ENCODE data around the gene NADK2. TPM values are rescaled to one million over a fixed set of nuclear protein-coding genes. Genes with fewer than 3 reads are reported as not detected.

Gene NADK2
- total RNA-seq, 1 donor from 2014 or later = 25.6 TPM

DNA sequence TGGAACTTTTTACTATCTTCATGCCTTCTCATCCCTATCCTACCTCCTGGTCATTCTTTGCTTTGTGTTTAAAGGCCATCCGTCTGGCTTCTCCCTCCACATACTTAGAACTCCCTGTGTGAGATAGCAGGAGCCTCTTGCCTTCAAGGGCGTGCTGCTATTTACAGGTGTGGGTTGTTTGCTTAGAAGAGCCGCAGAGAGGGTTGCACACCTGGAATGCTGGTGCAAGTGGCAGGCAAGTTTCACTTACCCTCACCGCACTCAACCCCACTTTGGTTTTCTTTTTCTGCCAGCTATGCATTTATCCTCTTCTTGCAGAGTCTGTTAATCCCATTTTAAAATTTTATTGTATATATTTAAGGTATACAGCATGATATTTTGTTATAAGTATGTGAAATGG, 77.3 kb downstream of the NADK2 start:
- DNase-seq (ENCODE audit: low read depth in 2 of 2) = no peak

- DNase-seq (ENCODE audit: low read depth in 2 of 2) = no peak
Observed at GRCh38 chr5:36162810-36163486, 78.8 kb downstream of the NADK2 start.

DNA sequence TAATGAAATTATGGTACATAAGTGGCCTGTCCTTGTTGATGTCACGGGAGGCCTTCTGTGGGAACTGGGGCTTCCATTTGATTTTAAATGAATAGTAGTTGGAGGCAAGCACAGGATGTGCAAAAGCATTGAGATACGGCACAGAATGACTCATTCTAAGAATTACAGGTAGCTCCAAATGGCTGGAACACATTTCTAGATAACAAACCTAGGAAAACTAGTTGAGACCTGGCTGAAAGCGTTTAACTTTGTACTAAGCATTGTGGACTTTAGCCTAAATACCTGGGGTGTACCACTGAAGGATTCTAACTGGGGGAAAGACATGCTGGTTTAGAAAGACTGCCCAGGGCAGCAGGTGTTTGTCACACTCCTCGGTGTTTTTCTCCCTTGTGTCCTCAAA, 80.4 kb downstream of the NADK2 start:
- no peak for DNase-seq (ENCODE audit: low read depth in 2 of 2)

- DNase-seq (ENCODE audit: low read depth in 2 of 2) = no peak
Observed at GRCh38 chr5:36160617-36161016, 81.1 kb downstream of the NADK2 start.

GRCh38 chr5:36158144-36158543, 83.6 kb downstream of the NADK2 start:
- DNase-seq (ENCODE audit: low read depth in 2 of 2) = peak; percentile 7 to 39

DNA sequence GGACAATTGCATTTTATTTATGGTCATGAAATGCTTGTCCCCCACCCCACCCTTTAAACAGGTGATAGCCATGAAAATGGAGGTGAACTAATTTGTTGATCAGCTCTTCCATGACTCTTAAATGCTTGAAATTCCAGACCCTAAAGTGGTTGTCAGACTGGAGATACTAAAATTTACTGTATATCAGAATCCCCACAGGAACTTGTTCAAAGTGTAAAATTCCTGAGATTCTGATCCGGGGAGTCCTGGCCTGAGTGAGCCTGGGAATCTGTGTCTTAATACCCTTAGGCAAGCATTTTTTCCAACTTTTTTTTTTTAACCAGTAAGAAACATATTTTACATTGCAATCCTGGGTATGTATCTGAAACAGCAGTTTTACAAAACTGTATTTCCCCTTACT, 85.1 kb downstream of the NADK2 start:
- no peak for DNase-seq (ENCODE audit: low read depth in 2 of 2)

- peak; percentile 3 to 51 for DNase-seq (ENCODE audit: low read depth in 2 of 2)
Observed at GRCh38 chr5:36156121-36156601, 85.6 kb downstream of the NADK2 start.

GRCh38 chr5:36155291-36155690, 86.4 kb downstream of the NADK2 start:
- DNase-seq (ENCODE audit: low read depth in 2 of 2) = no peak

DNA sequence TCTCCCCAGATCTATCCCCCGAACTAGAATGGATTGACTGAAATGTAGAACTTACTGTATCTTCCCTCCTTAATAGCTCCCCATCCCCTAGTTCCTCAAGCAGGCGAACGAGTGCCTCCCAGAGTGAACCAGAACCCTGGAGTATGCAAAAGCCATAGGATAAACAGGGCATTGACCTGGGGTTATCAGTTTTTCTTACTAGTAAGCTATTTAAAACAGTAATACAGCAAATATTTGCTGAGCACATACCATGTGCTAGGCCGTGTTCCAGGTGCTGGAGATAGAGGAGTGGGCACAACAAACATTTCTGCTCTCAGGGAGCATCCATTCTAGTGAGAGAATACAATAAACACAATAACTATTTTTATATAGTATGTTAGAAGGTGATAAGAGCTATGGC, 88.0 kb downstream of the NADK2 start:
- DNase-seq (ENCODE audit: low read depth in 2 of 2) = no peak

DNA sequence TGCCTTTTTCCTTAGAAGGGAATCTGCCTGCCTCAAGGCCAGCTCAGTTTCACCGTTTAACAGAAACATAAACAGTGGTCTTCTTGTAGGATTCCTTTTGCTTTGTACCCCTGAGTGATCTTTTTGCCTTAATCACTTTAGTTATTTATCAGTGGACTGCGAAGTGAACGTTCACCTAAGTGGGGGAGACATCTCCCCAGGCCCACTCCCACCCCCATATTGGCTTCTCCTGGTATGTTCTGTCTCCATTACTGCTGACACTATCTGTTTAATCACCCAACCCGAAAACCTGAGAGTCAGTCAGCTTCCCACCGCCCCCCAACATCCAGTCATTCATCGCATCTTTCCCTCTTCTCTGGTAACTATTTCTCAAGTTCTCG, 88.4 kb downstream of the NADK2 start:
- DNase-seq (ENCODE audit: low read depth in 2 of 2) = no peak

DNA sequence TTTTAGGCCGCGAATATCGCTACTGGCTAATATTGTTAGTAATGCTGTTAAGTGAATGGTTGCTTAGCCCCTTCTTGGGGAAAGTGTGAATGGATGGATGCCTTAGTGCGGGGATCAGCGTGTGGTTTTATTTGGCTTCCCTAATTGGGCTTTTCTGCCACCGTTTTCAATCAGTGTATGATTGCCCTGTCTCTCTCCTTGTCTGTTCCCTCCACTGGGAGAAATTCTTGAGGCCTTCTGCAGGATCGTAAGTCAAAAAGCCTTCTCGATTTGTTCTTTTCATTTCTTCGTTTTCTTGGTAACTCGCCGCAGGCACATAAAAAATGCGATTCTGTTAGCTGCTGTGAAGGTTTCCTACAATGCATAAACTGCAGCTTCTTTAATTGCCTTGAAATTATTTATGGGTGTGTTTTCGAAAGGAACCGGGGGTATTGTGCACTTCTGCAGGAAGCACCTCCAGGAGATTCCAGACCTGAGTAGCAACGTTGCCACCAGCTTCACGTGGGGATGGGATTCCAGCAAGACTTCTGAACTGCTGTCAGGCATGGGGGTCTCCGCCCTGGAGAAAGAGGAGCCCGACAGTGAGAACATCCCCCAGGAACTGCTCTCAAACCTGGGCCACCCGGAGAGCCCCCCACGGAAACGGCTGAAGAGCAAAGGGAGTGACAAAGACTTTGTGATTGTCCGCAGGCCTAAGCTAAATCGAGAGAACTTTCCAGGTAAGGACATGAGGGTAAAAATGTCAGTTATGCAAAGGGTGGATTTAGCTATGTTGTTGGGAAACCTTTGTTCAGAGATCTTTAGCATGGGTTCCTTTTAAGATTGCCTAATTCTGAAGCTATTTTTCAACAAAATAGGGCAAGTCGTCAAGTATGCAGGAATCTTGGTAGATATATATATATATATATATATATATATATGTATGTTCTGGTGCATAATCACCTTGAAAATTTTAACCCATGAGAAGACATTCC, 89.1 kb downstream of the NADK2 start:
- peak; percentile 4 to 26 for DNase-seq (ENCODE audit: low read depth in 2 of 2)

DNA sequence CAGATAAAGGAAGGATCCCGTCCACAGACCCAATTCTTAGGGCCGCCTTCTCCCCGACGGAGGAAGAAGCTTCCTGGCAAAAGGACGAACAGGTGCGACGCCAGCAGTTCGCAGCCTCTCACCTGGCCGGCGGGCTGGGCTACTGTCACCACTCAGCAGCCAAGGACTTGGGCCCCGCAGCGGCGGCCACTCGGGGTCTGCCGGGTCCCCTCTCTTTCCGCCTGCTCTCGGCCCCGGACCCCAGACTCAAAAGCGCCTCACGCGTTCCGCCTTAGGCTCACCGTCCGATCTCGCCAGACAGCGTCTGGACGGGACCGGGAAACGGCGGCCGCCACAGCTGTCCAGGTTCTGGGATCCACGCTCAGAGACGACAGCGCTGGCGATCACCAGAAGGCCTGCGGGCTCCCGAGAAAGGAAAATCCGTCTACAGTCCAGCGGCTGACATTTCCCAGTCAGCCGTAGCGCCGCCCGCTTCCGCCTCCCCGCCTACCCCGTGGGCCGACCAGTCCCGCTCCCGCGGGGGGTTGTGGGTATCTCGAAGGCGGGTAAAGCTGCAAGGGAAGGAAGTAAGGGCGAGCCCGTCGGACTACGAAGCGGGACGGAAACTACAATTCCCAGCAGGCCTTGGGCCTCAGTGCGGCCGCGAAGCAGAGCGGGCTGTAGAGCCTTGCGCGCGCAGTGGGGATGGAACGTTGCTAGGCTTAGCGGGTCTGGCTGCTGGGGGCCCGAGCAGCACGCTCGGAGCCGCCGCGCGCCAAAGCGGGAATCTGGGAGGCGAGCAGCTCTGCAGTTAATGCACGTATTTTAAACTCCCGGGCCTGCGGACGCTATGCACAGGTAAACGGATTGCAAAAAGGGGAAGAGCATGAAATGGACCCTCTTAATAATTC, 90.0 kb downstream of the NADK2 start, which contains the start of the genes LMBRD2 and SKP2:
Gene LMBRD2, minus strand, starts transcription at position 454 of the 890 bp plus-strand sequence. CDS start 8,538 bp downstream, outside the sequence.
Gene SKP2, plus strand, starts transcription at position 678 of the 890 bp plus-strand sequence. Its CDS starts 152 bp downstream, at position 830.
- DNase-seq (ENCODE audit: low read depth in 2 of 2) = peak; percentile 99

- DNase-seq (ENCODE audit: low read depth in 2 of 2) = peak; percentile 66 to 80
Observed at GRCh38 chr5:36150676-36151433, 90.9 kb downstream of the NADK2 start.

DNA sequence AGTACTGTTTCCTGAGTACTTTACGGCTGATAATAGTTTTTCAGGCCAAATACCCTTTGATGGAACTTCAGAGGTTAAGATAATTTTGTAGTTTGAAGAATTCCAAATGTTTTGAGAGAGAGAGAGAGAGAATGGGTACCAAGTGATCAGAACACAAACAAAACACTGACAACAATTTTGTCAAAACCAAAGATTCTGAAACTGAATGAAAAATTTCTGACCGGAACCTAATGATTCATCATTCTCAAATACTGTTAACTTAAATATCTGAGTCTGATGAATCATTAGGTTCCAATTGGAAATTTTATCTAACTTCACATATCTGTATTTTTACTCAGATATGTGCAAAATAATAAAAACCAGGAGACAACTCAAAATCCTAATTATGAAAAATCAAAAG, 94.0 kb downstream of the NADK2 start:
- DNase-seq (ENCODE audit: low read depth in 2 of 2) = peak in 1 of 2 donors; percentile 42

DNA sequence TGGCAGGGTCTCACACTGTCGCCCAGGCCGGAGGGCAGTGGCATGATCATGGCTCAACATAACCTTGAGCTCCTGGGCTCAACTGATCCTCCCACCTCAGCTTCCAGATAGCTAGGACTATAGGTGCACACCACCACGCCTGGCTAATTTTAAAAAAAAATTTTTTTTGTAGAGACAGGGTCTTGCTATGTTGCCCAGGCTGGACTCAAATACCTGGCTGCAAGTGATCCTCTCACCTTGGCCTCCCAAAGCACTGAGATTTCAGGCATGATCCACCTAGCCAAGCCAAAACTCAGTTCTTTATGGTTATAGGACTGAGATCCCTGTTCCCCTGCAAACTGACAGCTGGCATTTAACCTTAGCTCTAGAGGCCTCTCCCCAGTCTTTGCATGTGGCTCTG, 95.3 kb downstream of the NADK2 start:
- no peak for DNase-seq (ENCODE audit: low read depth in 2 of 2)

- DNase-seq (ENCODE audit: low read depth in 2 of 2) = no peak
Observed at GRCh38 chr5:36145311-36145710, 96.4 kb downstream of the NADK2 start.

Data from lung microvascular endothelial cell (primary cell).